HG03095 (cell line): ENCODE data around the gene LTBP1.

Source experiments
- ATAC-seq: cut with Tn5 transposase; IDR thresholded peaks from one replicate; pipeline ENCODE4 v1.9.1; 2021; ENCODE audit warnings: moderate library complexity; ENCODE audit not compliant: unreplicated experiment

LTBP1 gene

DNA sequence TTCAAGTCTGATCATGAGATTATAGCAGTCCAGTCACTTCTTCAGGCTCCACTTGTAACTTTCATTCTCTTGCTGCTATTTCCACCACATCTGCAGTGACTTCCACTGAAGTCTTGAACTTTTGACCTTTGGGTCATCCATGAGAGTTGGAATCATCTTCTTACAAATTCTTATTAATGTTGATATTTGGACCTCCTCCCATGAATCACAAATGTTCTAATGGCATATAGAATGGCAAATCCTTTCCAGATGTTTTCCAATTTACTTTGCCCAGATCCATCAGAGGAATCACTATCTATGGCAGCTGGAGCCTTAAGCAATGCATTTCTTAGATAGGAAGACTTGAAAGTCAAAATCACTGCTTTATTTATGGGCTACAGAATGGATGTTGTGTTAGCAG is 159.4 kb downstream of the LTBP1 start:
- no peak for ATAC-seq

DNA sequence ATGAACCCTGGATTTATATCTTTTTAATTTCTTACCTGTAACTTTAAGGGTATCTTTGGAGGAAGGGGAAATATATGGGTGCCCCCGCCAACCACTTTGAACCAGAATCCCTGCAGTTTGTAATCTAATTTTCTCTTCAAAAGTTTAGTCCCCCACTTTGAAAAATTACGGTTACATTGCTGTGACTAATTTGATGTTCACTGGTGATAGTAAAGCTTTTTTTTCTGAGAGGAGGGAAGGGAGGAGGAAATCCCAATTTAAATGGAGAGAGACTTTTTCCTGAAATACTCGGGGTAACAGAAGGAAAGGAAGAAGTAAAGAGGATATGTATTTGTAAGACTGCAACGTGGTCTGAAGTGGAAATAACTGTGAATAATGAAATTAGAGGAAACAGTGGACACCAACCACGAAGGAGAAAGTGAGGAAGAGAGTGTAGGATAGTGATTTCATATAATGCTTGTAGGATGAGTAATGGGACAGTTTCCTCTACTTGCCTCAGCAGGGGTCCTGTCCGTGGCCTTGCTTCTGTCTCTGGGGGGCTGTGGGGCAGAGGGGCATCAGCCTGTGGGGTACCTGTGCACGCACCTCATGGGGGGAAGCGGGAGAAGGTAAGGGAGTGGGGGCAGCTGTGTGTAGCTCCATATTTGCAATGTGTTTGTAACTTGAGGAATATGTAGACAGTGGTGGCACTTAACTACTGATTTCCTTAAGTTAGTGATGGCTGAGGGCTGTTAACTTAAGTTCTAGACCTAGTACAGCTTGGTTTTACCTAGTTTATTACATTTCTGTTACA is 161.1 kb downstream of the LTBP1 start:
- no peak for ATAC-seq

- ATAC-seq = no peak
Measured at GRCh38 chr2:33108483-33109443, 162.0 kb downstream of the LTBP1 start.

- ATAC-seq = no peak
Measured at GRCh38 chr2:33110461-33110860, 163.7 kb downstream of the LTBP1 start.

DNA sequence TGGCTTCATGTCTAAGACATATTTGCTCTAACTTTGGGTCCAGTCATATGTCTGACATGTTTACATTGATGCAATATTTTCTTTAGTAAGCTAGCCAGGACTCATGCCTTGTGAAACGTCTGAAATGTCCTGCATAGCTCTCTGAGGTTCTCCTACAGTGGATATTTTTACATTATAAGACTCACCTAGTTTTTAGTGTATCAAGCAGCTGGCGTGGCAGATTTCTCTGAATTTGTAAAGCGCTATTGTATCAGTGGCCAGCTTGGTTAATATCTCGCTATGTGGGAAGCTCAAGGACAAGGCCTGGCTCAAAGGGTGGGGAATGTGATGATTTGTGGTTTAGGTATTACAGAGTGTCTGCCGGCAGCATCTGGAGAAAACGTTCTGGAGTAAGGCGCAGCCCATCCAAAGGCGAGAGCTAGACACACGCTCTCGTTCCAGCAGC is 164.3 kb downstream of the LTBP1 start:
- ATAC-seq = no peak

GRCh38 chr2:33115196-33115595 is 168.4 kb downstream of the LTBP1 start:
- ATAC-seq = no peak

DNA sequence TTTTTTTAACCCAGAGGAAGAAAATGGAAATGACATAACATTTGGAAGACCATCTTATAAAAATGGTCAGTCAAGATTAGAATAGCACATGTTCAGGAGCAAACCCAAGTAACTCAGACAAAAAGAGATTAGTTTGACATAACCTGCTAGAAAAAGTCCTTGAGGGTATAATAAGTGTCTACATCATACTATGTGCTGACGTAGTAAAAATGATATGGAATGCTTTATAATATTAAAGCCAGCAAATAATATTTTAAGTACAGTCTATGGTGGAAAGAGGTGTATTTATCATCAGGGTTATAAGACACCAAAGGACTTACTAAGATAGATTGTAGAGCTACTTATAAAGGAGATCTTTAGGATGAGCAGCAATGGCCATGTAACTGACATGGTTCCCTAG is 169.0 kb downstream of the LTBP1 start:
- no peak for ATAC-seq

DNA sequence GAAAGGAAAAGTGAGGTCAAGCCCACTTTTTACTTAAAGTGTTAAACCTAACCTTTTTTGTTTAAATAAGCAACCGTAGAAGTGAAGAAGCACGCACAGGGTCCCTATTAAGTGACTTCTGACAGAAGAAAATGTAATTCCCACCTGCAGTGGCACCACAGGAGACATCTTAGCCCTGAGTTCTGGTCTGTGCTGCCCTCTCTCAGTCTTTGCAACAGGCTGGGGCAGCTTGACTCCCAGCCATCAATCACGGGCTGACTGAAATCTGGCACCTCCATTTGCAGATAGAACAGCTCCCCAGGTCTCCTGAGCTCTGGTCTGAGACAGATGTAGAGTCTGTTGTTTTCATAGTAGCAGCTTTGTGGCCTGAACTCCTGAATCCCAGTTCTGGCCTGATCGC is 170.0 kb downstream of the LTBP1 start:
- no peak for ATAC-seq

DNA sequence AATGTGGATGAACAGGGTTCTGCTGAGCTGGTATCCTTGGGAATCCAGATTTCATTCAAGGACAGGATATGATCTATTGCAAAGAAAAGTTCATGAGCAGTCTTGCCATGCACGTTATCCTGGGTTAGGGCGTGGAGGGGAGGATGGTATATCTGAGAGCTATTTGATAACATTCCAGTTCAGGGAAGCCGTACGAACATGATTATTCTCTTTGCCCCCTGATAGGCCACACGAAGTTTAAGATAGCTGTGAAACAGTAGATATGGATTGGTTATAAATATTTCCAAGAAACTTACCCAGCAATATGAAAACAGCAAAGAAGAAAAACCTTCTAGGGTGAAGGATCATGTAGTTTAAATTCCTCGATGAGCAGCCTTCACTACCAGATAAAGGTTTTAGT is 171.9 kb downstream of the LTBP1 start:
- no peak for ATAC-seq

- ATAC-seq = no peak
Measured at GRCh38 chr2:33121416-33121815, 174.7 kb downstream of the LTBP1 start.

DNA sequence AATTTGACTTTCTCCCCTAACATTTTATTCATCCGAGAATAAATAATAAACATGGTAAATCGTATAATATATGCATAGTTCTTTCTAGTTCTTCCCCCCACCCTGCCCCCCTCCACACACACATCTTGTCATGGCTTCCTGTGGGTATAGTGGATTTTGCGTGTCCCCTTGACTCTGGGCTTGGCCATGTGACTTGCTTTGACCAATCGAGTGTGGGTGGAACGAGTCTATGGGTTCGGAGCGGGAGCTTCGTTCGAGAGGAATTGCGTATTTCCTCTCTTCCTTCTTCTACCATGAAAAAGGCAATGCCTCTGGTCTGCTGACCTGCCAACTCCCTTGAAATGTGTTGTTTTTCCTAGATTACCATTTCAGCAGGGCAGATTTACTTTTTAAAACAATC is 175.2 kb downstream of the LTBP1 start:
- no peak for ATAC-seq

- no peak for ATAC-seq
Measured at GRCh38 chr2:33122726-33123125, 176.0 kb downstream of the LTBP1 start.

- ATAC-seq = no peak
Measured at GRCh38 chr2:33123216-33123615, 176.5 kb downstream of the LTBP1 start.

DNA sequence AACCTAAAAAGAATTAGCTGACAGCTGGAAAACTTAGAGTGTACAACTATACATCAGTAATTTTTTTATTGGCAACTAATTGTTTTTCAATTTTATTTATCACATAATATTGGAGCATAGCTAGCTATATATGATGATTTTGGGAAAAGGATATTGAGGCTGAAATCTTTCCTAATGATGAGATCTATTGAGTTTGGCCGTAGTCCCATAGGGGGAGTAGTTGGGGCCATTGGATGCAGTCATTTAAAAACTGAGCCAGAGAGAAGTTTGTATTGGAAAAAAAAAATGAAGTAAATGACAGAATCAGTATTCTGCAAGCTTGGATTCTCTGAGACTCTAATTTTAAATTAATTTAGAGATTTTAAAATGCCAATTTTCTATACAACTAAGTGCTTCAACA is 179.8 kb downstream of the LTBP1 start:
- ATAC-seq = no peak

DNA sequence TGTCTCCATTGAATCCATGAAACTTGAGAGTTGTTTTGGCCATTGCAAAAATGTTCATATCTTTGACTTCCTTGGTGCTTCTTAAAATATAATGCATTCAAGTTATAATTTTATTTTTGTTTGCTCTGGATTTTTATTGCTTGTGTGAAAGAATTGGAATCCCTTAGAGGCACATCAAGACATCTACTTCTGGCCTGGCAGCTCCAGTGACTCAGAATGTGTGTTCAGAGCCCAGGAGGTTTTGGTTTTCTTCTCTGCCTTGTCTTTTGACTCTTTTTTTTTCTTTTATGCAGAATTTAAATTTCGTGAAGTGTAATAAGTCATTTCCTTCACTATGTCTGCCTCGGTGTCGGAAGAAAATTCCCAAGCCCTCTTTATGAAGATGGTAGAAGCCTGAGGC is 180.2 kb downstream of the LTBP1 start:
- ATAC-seq = no peak

DNA sequence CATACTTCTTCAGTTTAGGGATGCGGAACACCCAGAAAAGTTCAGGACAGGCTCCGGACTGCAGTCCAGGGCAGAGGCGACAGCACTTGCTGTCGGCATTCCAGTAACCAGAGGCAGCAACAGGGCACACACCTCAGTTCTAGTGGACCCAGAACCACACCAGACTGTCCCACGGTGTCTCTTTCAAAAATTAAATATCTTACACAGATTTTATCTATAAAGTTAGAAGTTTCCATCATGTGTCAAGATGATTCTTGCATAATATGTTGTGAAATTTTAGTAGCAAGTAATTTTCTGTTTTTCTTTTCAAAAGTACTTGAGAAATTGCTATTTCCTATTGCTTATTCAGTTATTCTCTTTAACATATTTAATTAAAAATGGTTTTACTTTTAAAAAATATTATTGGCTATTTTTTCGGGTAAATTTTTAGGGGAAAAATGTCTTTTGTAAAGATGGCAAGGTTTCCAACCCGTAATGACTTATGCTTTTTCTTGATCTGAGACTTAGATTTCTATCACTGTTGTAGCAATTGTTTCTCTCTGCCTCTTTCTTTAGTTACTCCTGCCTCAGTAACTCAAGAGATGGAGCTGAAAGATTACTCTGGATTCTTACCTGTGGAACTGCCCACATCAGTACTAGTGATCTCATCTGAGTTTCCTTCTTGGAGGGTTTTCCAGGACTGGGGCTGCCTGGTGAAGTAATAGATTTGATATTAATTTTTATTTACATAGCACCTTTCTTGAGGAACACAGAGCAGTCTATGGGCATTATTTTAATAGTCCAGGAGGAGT is 182.7 kb downstream of the LTBP1 start:
- no peak for ATAC-seq

DNA sequence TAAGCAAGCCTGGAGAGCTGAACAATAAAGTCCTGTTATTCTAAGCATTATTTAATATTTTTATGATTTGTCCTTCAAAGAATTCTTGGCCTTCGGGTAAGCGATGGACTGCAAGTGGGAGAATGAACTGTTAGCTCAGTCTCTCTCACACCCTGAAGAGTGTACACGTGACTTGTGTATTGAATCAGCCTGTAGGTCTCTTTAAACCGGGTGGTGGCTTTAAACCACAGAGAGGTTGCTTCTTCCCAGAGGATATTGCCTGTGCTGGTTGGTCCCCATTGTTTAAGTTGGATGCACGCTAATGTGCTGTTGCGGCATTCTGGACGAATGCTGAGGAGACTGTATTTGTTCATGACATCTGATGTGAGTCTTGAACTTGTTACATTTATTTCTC is 183.3 kb downstream of the LTBP1 start:
- no peak for ATAC-seq

DNA sequence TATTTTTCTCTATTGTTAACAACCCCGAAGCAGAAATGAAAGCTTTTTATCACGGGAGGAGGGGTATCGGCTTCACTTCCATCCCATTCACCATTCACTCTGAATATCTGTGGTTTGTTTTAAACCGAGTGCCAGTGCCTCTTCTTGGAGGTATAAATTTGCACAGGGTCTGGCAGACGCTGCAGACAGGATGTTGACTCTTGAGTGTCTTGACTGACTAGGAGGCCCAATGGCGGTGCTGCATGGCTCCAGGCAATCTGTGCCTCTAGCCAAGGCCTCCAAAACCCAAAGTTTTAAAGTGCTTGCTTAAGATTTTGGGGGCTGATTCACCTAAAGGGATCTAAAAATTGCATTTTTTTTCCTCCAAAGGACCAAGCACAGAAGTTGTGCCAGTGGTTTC is 183.8 kb downstream of the LTBP1 start:
- ATAC-seq = no peak

GRCh38 chr2:33131111-33131510 is 184.4 kb downstream of the LTBP1 start:
- ATAC-seq = no peak

DNA sequence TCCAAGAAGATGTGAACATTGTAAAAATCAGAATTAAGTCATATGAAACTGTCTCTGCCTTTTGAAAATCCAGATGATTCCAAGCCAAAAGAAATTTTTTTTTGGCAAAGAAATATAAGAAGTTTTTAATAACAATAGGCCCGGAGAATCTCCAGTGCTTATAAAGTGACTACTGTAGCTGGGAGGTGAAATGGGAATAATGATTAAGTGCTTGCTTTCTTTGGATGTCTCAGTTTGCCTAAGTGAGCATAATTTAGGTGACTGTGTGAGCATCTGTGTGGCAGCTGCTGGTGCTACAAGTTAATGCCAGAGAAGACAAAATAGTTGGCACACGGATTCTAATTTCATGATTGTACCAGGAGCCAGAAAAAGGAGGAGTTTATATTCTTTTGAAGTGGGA is 185.0 kb downstream of the LTBP1 start:
- ATAC-seq = no peak

- no peak for ATAC-seq
Measured at GRCh38 chr2:33133454-33133952, 186.8 kb downstream of the LTBP1 start.
